Measurements from ENCODE around the gene FTCD.

- TF ChIP-seq CTCF (IDR thresholded peaks at IDR 0.05) (no peak), POLR2A (IDR thresholded peaks at IDR 0.05) (no peak), EP300 (IDR thresholded peaks at IDR 0.05) (no peak)
These were observed 24.3 kb upstream of the FTCD start for GRCh38 chr21:46179708-46180078.
